HG03457 (cell line): ENCODE results near the gene PSEN1.

ENCODE experiments used
- ATAC-seq: cut with Tn5 transposase; IDR thresholded peaks from one replicate; pipeline ENCODE4 v1.9.1; 2021; ENCODE audit warnings: moderate number of reproducible peaks; ENCODE audit not compliant: unreplicated experiment

The PSEN1 gene

DNA sequence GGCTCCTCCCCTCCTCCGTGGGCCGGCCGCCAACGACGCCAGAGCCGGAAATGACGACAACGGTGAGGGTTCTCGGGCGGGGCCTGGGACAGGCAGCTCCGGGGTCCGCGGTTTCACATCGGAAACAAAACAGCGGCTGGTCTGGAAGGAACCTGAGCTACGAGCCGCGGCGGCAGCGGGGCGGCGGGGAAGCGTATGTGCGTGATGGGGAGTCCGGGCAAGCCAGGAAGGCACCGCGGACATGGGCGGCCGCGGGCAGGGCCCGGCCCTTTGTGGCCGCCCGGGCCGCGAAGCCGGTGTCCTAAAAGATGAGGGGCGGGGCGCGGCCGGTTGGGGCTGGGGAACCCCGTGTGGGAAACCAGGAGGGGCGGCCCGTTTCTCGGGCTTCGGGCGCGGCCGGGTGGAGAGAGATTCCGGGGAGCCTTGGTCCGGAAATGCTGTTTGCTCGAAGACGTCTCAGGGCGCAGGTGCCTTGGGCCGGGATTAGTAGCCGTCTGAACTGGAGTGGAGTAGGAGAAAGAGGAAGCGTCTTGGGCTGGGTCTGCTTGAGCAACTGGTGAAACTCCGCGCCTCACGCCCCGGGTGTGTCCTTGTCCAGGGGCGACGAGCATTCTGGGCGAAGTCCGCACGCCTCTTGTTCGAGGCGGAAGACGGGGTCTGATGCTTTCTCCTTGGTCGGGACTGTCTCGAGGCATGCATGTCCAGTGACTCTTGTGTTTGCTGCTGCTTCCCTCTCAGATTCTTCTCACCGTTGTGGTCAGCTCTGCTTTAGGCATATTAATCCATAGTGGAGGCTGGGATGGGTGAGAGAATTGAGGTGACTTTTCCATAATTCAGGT, at the start of gene PSEN1:
Gene PSEN1, plus strand, starts transcription at position 121 of the 839 bp plus-strand sequence. CDS start 11,513 bp downstream, outside the sequence.
- ATAC-seq, result peak; percentile 80

DNA sequence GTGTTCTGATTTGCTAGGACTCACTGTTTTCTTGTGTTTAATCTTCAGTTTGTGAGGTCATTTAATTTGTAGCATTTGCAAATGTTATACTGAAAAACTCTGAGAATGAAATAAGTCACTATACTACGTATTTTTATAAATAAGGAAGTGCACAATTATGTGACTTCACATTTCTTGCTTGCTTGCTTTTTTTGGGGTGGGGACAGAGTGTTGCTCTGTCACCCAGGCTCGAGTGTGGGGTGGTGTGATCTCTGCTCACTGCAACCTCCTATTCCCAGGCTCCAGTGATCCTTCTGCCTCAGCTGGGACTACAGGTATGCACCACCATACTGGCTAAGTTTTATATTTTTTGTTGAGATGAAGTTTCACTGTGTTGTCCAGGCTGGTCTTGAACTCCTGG, 45.3 kb upstream of the PSEN1 start:
- ATAC-seq, result no peak

DNA sequence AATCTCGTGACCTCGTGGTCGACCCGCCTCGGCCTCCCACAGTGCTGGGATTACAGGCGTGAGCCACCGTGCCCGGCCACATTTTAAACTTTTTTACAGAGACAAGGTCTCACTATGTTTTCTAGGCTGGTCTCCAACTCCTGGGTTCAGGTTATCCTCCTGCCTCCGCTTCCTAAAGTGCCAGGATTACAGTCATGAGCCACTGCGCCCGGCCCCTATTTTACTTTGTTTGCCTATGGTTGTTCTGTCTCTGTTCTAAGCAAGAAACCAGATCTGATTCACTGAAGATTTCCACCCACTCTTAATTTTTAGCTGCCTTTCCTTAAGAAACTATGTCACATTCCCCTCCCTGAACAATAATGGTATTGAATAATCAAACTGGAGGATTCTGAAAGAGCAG, 38.9 kb upstream of the PSEN1 start:
- ATAC-seq, result no peak

DNA sequence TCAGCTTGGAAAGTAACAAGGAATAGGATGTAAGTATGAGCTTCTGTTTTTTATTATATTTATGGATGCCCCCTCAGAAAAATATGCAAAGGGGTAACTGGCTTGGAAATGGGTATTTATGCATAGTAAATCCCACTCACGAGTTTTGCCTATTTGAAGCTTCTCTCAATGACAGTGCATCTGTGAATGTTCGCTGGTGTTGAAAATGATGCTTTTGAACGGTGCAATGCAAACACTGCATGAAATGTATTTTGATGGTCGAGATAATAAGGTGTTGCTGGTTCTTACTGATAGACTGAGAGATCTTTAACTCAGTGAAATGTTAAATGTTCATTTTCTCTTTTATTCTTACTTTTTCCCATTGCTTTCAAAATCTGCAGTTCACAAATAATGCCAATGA, 36.0 kb upstream of the PSEN1 start:
- ATAC-seq, result no peak

DNA sequence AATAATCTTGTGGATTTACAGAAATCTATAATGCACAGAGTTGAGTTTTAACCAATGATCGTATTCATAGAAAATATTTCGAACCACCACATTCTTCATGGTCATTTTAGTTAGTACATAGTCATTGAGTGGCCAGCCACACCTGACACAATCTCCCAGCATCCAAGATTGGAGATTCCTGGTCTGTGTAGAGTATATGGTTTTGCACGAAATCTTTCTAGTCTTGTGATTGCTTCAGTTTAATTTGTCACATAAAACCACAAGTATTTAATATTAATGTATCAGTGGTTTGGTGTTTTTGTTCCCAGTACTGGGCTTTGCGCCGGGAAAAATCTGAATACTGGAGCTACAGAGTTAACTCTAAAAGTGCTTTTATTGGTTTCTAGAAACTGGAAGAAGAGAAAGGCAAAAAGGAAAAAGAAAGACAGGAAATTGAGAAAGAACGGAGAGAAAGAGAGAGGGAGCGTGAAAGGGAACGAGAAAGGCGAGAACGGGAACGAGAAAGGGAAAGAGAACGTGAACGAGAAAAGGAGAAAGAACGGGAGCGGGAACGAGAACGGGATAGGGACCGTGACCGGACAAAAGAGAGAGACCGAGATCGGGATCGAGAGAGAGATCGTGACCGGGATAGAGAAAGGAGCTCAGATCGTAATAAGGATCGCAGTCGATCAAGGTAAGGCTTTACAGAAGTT, 33.4 kb upstream of the PSEN1 start:
- no peak for ATAC-seq

DNA sequence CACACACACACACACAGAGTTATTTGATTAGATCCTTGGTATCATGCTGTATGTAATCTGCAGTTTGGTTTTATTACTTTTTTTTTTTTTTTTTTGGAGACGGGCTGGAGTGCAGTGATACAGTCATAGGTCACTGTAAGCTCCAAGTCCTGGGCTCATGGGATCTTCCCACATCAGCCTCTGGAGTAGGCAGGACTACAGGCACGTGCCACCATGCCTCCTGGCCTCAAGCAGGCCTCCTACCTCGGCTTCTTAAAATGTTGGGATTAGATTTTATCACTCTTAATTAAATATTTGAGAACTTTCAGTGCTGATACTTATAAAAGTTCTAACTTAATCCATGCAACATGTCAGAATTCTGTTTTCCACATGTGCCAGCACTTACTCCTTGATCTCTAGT, 31.3 kb upstream of the PSEN1 start:
- ATAC-seq, result no peak

DNA sequence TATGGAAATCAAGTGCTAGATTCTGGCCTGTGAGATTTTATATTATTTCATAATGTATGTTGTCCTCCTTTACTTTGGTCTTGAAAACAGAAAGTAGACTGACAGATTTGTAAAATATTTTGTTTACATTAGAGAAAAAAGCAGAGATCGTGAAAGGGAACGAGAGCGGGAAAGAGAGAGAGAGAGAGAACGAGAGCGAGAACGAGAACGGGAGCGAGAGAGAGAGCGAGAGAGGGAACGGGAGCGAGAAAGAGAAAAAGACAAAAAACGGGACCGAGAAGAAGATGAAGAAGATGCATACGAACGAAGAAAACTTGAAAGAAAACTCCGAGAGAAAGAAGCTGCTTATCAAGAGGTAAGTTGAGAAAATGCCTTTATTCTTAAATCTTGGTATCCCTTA, 30.6 kb upstream of the PSEN1 start:
- ATAC-seq, result no peak

DNA sequence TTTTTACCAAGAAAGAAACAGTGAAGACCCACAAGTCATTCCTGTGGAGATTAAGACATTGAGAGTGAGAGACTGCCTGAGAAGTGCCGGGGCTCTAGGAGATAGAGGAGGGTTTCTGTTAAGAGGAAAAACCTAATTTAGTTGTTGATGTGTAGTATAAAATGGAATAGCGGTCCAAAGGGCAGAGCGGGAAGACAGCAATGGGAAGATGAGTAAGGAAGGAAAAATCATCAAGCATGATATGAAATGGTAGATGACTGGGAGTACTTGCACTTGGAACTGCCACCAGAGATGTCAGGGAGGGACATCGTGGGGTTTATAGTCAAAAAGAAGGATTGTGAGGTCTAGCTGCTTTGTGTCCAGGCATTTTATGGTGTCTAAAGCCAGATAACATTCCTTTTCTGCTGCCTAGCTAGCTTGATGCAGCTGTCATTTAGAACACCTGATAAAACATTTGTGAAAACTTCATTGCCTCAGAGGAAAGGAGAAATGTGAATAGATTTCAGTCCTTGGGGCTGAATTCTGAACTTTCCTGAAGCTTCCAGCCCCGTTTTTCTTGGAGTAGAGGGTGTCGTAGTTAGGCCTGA, 20.1 kb upstream of the PSEN1 start:
- ATAC-seq, result no peak

DNA sequence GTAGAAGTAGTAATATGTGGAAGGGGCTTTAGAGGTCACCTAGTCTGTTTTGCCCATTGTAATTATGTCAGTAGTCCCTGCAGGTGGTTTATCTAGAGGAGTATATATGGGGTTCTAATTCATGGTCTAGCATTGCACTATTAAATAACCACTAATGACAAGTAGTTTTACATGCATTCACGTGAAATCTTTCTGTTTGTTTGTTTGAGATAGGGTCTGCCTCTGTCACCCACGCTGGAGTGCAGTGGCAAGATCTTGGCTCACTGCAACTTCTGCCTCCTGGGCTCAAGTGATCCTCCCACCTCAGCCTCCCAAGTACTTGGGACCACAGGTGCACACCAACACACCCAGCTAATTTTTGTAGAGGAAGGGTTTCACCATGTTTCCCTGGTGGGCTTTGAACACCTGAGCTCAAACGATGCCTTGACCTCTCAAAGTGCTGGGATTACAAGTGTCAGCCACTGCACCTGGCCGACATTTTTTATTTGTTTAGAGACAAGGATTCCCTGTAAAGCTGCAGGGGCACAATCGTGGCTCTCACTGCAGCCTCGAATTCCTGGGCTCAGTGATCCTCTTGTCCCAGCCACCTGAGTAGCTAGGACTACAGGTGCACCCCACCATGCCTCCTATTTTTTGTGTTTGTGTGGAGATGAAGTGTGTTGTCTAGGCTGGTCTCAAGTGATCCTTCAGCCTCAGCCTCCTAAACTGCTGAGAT, 12.0 kb upstream of the PSEN1 start:
- no peak for ATAC-seq

DNA sequence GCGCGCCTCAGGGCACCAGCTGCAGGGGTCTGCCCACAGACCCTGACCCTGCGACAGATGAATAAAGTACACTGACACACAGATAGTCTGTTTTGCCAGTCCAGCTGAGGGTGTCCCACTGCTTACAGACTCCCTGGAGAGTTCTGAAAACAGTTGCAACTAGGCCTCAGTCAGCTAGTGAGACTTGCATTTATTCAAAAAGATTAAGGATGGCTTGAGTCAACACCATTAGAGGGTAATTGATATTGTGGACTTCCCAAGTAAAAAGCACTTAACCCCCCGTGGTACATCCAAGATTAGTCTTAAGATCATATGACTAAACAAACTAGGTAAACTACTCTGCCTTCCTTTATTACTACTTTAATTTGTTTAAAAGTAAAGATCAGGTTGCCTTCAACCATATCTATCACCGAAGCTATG, 11.1 kb upstream of the PSEN1 start:
- ATAC-seq, result no peak

DNA sequence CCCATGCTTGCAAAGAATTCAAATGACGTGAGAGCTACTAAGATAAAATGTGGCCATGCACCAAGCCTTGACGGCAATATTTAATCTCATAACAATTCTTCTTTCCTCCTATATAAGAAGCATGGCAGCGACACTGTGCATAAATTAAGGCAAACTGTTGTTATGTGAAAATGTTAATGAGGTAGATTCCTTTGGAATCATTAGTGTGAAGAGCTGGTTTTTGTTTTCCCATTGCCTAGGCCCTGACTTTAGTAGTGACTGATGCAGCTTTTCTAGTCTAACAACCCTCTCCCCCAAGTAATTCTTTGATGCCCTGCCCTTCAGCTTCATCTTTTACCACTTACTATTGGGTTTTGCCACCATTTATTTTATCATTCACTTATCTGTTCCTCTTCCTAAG, 10.6 kb upstream of the PSEN1 start:
- ATAC-seq, result no peak

DNA sequence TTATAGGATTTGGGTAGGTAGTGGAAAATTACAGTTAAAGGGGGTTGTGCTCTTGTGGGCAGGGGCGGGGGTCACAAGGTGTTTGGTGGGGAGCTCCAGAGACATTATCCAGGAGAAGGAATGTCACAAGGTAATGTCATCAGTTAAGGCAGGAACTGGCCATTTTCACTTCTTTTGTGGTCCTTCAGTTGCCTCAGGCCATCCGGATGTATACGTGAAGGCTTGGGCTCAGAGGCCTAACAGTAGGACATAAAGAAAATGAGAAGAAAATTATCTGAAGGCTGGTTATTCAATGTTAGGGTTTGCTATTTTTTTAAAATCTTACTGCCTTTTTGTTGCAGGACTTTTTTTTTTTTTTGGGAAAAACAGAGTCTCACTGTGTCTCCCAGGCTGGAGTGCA, 2.5 kb upstream of the PSEN1 start:
- ATAC-seq, result no peak

DNA sequence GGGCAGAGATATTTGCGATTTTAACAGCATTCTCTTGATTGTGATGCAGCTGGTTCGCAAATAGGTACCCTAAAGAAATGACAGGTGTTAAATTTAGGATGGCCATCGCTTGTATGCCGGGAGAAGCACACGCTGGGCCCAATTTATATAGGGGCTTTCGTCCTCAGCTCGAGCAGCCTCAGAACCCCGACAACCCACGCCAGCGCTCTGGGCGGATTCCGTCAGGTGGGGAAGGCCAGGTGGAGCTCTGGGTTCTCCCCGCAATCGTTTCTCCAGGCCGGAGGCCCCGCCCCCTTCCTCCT, 271 bp upstream of the PSEN1 start:
- ATAC-seq, result no peak

DNA sequence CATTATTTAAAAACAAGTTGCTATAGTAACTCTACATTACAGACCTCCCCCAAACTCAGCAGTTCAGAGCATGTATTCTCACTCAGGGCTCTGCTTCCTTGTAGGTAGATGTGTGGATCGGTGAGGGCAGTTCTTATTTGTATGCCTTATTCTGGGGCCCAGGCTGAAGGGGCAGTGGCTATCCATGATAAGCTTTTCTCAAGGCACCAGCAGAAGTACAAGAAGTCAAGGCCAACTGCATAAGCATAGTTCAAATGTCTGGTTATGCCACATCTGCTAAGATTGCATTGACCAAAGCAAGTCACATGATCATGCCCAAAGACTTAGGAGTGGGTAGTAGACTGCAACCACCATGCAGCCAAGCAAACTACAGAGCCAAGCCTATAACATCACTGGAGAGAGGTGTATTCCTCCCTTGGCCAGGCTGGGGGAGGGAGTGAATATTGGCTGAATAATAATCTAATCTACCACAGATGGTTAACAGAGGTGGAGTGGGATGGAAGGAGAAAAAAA, 4.6 kb downstream of the PSEN1 start:
- no peak for ATAC-seq

DNA sequence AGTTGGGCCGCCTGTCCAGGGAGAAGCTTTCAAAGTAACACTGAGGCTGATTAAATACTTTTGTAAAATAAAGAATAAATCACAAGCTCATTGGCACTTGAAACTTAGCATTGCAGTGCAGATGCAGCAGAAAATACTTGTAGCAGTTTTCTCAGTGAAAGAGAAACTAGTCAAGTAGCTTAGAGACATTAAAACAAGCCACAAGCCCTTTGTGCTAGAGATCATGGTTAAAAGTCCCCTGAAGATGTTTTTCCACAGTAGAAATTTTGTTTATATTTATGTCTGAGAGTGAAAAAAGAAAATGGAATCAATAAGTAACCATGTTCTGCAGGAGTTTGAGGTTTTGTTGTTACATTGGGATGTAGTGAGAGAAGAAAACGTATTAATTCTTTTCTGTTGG, 5.9 kb downstream of the PSEN1 start:
- ATAC-seq, result no peak

DNA sequence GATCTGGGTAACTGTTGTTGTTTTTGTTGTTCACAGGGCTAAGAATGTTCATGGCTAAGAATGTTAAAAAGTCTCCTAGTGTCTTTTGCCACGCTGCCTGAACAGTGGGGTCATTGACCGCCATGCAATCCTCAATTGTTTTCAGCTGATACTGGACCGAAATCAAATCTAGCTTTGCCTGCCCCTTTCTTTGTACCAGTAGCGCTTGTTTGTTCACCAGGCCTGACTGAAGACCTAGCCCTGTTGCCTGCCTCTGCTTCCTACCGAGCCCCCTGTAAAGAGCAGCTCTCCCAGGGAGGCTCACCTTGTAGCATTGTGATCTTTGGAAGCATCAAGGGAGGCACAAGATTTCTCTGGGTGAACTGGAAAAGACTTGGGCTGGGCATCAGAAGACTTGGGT, 6.7 kb downstream of the PSEN1 start:
- ATAC-seq, result no peak

DNA sequence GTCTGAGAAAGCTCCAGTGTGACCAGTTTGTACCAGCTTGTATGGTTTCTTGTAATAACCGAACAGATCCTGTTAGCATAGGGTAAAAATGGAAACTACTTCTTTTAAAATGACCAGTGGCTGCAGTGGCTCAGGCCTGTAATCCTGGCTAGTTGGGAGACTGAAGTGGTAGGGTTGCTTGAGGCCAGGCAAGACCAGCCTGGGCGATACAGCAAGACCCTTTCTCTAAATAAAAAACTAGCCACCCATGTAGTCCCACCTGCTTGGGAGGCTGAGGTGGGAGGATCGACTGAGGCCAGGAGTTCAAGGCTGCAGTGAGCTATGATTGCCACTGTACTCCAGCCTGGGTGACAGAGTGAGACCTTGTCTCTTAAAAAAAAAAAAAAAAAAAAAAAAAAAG, 7.3 kb downstream of the PSEN1 start:
- ATAC-seq, result no peak

DNA sequence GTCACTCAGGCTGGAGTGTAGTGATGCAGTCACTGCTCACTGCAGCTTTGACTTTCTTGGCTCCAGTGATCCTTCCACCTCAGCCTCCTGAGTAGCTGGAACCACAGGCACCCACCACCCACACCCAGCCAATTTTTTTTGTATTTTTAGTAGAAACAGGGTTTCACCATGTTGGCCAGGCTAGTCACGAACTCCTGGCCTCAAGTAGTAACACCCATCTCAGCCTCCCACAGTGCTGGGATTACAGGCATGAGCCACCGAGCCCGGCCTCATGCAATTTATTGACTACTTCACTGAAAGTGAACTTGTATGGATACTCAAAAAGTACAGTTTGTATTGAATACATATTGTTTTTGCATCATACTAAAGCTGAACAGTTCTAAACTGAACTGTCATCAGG, 9.1 kb downstream of the PSEN1 start:
- no peak for ATAC-seq

DNA sequence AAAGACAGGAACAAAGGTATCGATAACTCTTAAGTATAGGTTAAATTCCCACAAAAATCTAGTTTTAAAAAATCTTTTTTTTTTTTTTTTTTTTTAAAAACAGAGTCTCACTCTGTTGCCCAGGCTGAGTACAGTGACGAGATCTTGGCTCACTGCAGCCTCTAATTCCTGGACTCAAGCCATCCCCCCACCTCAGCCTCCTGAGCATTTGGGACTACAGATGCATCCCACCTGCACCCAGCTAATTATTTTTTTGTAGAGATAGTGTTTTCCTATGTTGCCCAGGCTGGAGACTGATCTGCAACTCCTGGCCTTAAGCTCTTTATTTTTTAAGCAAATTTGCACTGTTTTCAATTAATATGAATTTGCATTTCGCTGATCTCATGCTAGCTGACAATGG, 9.8 kb downstream of the PSEN1 start:
- no peak for ATAC-seq

DNA sequence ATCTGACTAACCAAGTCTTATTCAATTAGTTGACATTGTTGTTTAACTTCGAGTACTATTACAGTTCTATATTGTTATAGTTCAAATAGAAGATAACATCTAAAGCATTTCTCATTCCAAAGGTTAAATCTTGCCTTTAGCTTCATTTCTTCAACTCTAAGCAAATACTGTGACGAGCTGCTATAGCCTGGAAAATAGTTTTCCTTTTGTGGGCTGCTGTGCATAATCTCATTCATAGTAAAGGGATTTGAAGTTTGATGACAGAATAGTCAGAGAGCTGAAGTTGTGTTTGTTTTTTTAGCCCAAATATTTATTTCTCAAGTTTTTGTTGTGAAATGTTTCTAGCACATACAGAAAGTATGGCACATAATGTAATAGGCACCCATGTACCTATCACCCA, 13.4 kb downstream of the PSEN1 start:
- ATAC-seq, result no peak

DNA sequence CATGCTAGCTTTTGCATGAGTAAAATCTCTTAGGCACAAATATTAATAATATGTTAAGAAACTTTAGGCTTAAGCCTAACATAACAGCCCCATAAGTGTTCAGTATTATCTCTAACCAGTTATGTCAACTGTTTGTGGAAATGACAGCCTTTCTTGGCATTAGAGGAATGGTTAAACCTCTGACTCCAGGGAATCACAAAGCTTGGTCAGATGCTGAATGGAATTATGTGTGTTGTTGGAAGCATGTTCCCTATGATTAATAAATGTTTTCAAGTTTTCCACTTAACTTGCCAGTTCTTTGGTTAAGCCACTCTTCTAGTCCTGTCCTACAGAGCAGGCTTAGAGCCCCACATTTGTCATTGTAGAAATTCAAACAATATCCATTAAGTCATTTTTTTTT, 17.0 kb downstream of the PSEN1 start:
- no peak for ATAC-seq
